OCI-LY7 (cell line): ENCODE results near the gene CDRT15.

Source experiments
- EZH2phosphoT487 ChIP-seq: fragments of 200-600 bp; sonication (generic); IDR thresholded peaks from 2 replicates; pipeline ENCODE4 v1.6.1; 2018; ENCODE audit warnings: low read depth, borderline replicate concordance, mild to moderate bottlenecking, mixed run types, antibody characterized with exemption, low read length, moderate library complexity, mixed read lengths
- TF ChIP-seq, protein P1 (sequence below): fragments of 200-600 bp; sonication (generic); conservative IDR thresholded peaks from 2 replicates; pipeline ENCODE4 v1.5.1; 2014; ENCODE audit warnings: mild to moderate bottlenecking, antibody characterized with exemption, low read length, moderate library complexity, mixed read lengths

DNA sequence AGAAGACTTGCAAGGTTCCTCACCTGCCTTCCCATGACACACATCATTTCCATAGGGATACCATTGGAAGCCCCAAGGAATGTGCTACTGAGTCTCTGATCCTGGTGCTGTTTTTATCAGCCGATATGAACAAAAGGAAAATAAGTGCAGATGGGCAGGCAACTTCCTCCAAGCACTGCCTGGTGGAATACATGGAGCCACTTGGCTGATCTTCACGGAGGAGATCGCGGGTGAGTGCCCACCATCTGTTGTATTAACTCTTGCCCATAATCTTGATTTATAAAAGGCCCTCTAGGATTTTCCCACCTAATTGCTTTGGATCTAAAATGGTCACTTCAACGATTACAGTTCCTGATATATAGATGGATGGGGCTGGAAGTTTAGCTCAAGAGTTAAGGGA, 24.7 kb upstream of the CDRT15 start:
- no peak for TF ChIP-seq EZH2phosphoT487
- TF ChIP-seq, protein P1, sequence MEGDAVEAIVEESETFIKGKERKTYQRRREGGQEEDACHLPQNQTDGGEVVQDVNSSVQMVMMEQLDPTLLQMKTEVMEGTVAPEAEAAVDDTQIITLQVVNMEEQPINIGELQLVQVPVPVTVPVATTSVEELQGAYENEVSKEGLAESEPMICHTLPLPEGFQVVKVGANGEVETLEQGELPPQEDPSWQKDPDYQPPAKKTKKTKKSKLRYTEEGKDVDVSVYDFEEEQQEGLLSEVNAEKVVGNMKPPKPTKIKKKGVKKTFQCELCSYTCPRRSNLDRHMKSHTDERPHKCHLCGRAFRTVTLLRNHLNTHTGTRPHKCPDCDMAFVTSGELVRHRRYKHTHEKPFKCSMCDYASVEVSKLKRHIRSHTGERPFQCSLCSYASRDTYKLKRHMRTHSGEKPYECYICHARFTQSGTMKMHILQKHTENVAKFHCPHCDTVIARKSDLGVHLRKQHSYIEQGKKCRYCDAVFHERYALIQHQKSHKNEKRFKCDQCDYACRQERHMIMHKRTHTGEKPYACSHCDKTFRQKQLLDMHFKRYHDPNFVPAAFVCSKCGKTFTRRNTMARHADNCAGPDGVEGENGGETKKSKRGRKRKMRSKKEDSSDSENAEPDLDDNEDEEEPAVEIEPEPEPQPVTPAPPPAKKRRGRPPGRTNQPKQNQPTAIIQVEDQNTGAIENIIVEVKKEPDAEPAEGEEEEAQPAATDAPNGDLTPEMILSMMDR, result no peak
